IMR-90 (cell line): ENCODE data around the gene VWA8. TPM values are rescaled to one million over a fixed set of nuclear protein-coding genes. Genes with fewer than 3 reads are reported as not detected.

ENCODE experiments used
- ATAC-seq: fragments of 200-7000 bp; cut with Tn5 transposase; 2 replicates; pipeline ENCODE4 v1.9.1; 2020; ENCODE audit warnings: low read depth, mild to moderate bottlenecking, moderate library complexity
- BruUV-seq: library from RNA; stranded (reverse); fragments of 400-500 nt; replicated peaks from 2 replicates; lab custom pipeline; 2021; lab: Mats Ljungman, UMichigan
- CTCF ChIA-PET: fragments of 300-600 bp; formaldehyde crosslinking; extraction: SDS; loops from one replicate; lab custom pipeline; 2021; ENCODE audit warnings: antibody characterized with exemption; lab: Yijun Ruan, JAX
- POLR2A ChIA-PET: fragments of 300-600 bp; sonication (Branson Sonifier 250); formaldehyde crosslinking; loops from one replicate; lab custom pipeline; 2022; ENCODE audit warnings: antibody characterized with exemption; ENCODE audit not compliant: unreplicated experiment; lab: Charles Lee
- DNase-seq: peaks from one replicate; pipeline ENCODE4 v3.0.0; 2013
- H2AFZ ChIP-seq: replicated peaks from 2 replicates; pipeline ENCODE3; 2013; ENCODE audit warnings: low read length, mild to moderate bottlenecking; ENCODE audit not compliant: poor library complexity
- H2AK5ac ChIP-seq: 2 replicates; pipeline ENCODE4 v1.6.1; 2013; ENCODE audit warnings: low read depth, low read length, inconsistent platforms
- H2AK9ac ChIP-seq: replicated peaks from 2 replicates; pipeline ENCODE3; 2013; ENCODE audit warnings: mild to moderate bottlenecking, low read depth, low read length, moderate library complexity; ENCODE audit not compliant: poor library complexity
- H2BK120ac ChIP-seq: 2 replicates; pipeline ENCODE4 v1.6.1; 2013; ENCODE audit warnings: low read depth, low read length, inconsistent platforms
- H2BK15ac ChIP-seq: 3 replicates; pipeline ENCODE4 v1.6.1; 2013; ENCODE audit warnings: low read depth, low read length, inconsistent platforms
- H2BK20ac ChIP-seq: 2 replicates; pipeline ENCODE4 v1.6.1; 2013; ENCODE audit warnings: low read depth, mild to moderate bottlenecking, inconsistent platforms, low read length, moderate library complexity
- H2BK5ac ChIP-seq: 2 replicates; pipeline ENCODE4 v1.6.1; 2013; ENCODE audit warnings: mild to moderate bottlenecking, low read depth, low read length, inconsistent platforms; ENCODE audit not compliant: poor library complexity, severe bottlenecking
- H3K14ac ChIP-seq: replicated peaks from 2 replicates; pipeline ENCODE4 v1.6.1; 2013; ENCODE audit warnings: low read depth, low read length, inconsistent platforms
- H3K18ac ChIP-seq: 2 replicates; pipeline ENCODE4 v1.6.1; 2013; ENCODE audit warnings: low read depth, low read length, control low read depth
- H3K23ac ChIP-seq: 2 replicates; pipeline ENCODE4 v1.6.1; 2013; ENCODE audit warnings: low read depth, low read length, inconsistent platforms
- H3K27ac ChIP-seq: 2 replicates; pipeline ENCODE4 v1.5.1; 2013; ENCODE audit warnings: mild to moderate bottlenecking, control low read depth, low read length; ENCODE audit not compliant: insufficient read depth
- H3K27me3 ChIP-seq: 2 replicates; pipeline ENCODE4 v1.6.1; 2013; ENCODE audit warnings: low read length; ENCODE audit not compliant: control insufficient read depth, insufficient read depth
- H3K36me3 ChIP-seq: 2 replicates; pipeline ENCODE4 v1.6.1; 2013; ENCODE audit warnings: low read length, mixed read lengths; ENCODE audit not compliant: control insufficient read depth, insufficient read depth
- H3K4ac ChIP-seq: 2 replicates; pipeline ENCODE4 v1.6.1; 2013; ENCODE audit warnings: low read depth, low read length, inconsistent platforms
- H3K4me1 ChIP-seq: 2 replicates; pipeline ENCODE4 v1.6.1; 2013; ENCODE audit warnings: low read length, mixed read lengths; ENCODE audit not compliant: control insufficient read depth, insufficient read depth
- H3K4me2 ChIP-seq: 2 replicates; pipeline ENCODE4 v1.6.1; 2013; ENCODE audit warnings: low read depth, mild to moderate bottlenecking, control low read depth, low read length, moderate library complexity
- H3K4me3 ChIP-seq: 2 replicates; pipeline ENCODE4 v1.5.1; 2013; ENCODE audit warnings: low read depth, mild to moderate bottlenecking, control low read depth, low read length, moderate library complexity; ENCODE audit not compliant: insufficient read depth
- H3K56ac ChIP-seq: 2 replicates; pipeline ENCODE4 v1.6.1; 2013; ENCODE audit warnings: low read length, inconsistent platforms; ENCODE audit not compliant: insufficient read depth; ENCODE audit errors: extremely low read depth
- H3K79me1 ChIP-seq, 2 experiments: 2 replicates each; pipeline ENCODE4 v1.6.1; 2013; ENCODE audit warnings: low read length in 2 of 2, inconsistent platforms in 1 of 2, low read depth in 1 of 2
- H3K9ac ChIP-seq: 2 replicates; pipeline ENCODE4 v1.6.1; 2013; ENCODE audit warnings: low read depth, low read length, control low read depth
- H3K9me1 ChIP-seq: 2 replicates; pipeline ENCODE4 v1.6.1; 2013; ENCODE audit warnings: low read length, inconsistent platforms; ENCODE audit not compliant: insufficient read depth
- H3K9me3 ChIP-seq: 2 replicates; pipeline ENCODE4 v1.6.1; 2013; ENCODE audit warnings: low read length; ENCODE audit not compliant: control insufficient read depth, insufficient read depth
- H4K20me1 ChIP-seq: 2 replicates; pipeline ENCODE4 v1.6.1; 2013; ENCODE audit warnings: low read length, inconsistent platforms; ENCODE audit not compliant: insufficient read depth
- H4K5ac ChIP-seq: 2 replicates; pipeline ENCODE4 v1.6.1; 2013; ENCODE audit warnings: mild to moderate bottlenecking, low read depth, low read length, control low read depth
- H4K8ac ChIP-seq, 2 experiments: 2 replicates each; pipeline ENCODE4 v1.6.1; 2013; ENCODE audit warnings: low read depth in 2 of 2, low read length in 2 of 2, control low read depth in 1 of 2, inconsistent platforms in 1 of 2
- H4K91ac ChIP-seq: 2 replicates; pipeline ENCODE4 v1.6.1; 2013; ENCODE audit warnings: low read depth, low read length, inconsistent platforms; ENCODE audit not compliant: insufficient read depth
- BHLHE40 ChIP-seq: fragments of 150-350 bp; IDR thresholded peaks from 2 replicates; pipeline ENCODE4 v1.6.1; 2016; ENCODE audit warnings: mild to moderate bottlenecking, low read depth, low read length
- CEBPB ChIP-seq: IDR thresholded peaks from 2 replicates; pipeline ENCODE4 v1.6.1; 2012; ENCODE audit warnings: low read depth, low read length, improper control_type of control experiment
- CHD1 ChIP-seq: IDR thresholded peaks from 2 replicates; pipeline ENCODE4 v1.6.1; 2012; ENCODE audit warnings: low read depth, low read length, improper control_type of control experiment
- CTCF ChIP-seq: conservative IDR thresholded peaks from 2 replicates; pipeline ENCODE4 v1.5.1; 2012; ENCODE audit warnings: mild to moderate bottlenecking, low read depth, low read length, improper control_type of control experiment
- ELK1 ChIP-seq: fragments of 150-350 bp; IDR thresholded peaks from 2 replicates; pipeline ENCODE4 v1.6.1; 2016; ENCODE audit warnings: low read depth, mild to moderate bottlenecking, low read length, moderate library complexity, borderline replicate concordance
- FOS ChIP-seq: fragments of 150-350 bp; IDR thresholded peaks from 2 replicates; pipeline ENCODE4 v1.6.1; 2016; ENCODE audit warnings: low read depth, low read length
- MAFK ChIP-seq: IDR thresholded peaks from 2 replicates; pipeline ENCODE4 v1.6.1; 2012; ENCODE audit warnings: low read depth, low read length, improper control_type of control experiment
- MAZ ChIP-seq: IDR thresholded peaks from 2 replicates; pipeline ENCODE4 v1.6.1; 2012; ENCODE audit warnings: low read depth, mild to moderate bottlenecking, low read length, improper control_type of control experiment, moderate library complexity, borderline replicate concordance
- MXI1 ChIP-seq: IDR thresholded peaks from 2 replicates; pipeline ENCODE4 v1.6.1; 2012; ENCODE audit warnings: low read depth, mild to moderate bottlenecking, low read length, moderate library complexity, borderline replicate concordance
- NFE2L2 ChIP-seq: fragments of 150-350 bp; IDR thresholded peaks from 2 replicates; pipeline ENCODE4 v1.6.1; 2016; ENCODE audit warnings: low read depth, mild to moderate bottlenecking, low read length
- POLR2A ChIP-seq: IDR thresholded peaks from 2 replicates; pipeline ENCODE4 v1.6.1; 2012; ENCODE audit warnings: mild to moderate bottlenecking, low read depth, low read length
- RAD21 ChIP-seq: IDR thresholded peaks from 2 replicates; pipeline ENCODE4 v1.6.1; 2012; ENCODE audit warnings: low read length, improper control_type of control experiment
- RCOR1 ChIP-seq: IDR thresholded peaks from 2 replicates; pipeline ENCODE4 v1.6.1; 2012; ENCODE audit warnings: mild to moderate bottlenecking, low read length, improper control_type of control experiment; ENCODE audit not compliant: insufficient replicate concordance
- RFX5 ChIP-seq: IDR thresholded peaks from 2 replicates; pipeline ENCODE4 v1.8.0; 2012; ENCODE audit warnings: low read depth, mild to moderate bottlenecking, low read length, moderate library complexity
- SMC3 ChIP-seq: fragments of 150-350 bp; IDR thresholded peaks from 2 replicates; pipeline ENCODE4 v1.6.1; 2016; ENCODE audit warnings: low read depth, mild to moderate bottlenecking, antibody characterized with exemption, low read length, moderate library complexity
- USF2 ChIP-seq: fragments of 150-350 bp; IDR thresholded peaks from 2 replicates; pipeline ENCODE4 v1.6.1; 2017; ENCODE audit warnings: mild to moderate bottlenecking, antibody characterized with exemption, low read length, low read depth
- dilution Hi-C: fragments of 300-500 bp; cut with HindIII; formaldehyde crosslinking; loops from one replicate; pipeline ENCODE4 v1.14.3; 2018; ENCODE audit warnings: low sequenced_read_pairs; ENCODE audit not compliant: unreplicated experiment
- in situ Hi-C: fragments of 300-500 bp; cut with MboI; formaldehyde crosslinking; loops from 3 replicates; pipeline ENCODE4 v1.14.3; 2019; ENCODE audit warnings: low sequenced_read_pairs, inconsistent platforms, mixed read lengths
- intact Hi-C: fragments of 100-400 bp; cut with micrococcal nuclease; formaldehyde crosslinking; loops from 2 replicates; pipeline ENCODE4 v1.10.0; 2022
- polyA plus RNA-seq, 3 experiments: library from polyadenylated mRNA; depleted of rRNA; stranded (reverse); fragments of >200 nt; gene quantifications; 2 replicates each; pipeline ENCODE4 v1.2.3, GENCODE V29; 2012; ENCODE audit warnings: low replicate concordance in 1 of 3
- total RNA-seq: library from RNA; depleted of rRNA; stranded (reverse); fragments of >200 nt; gene quantifications from 2 replicates; pipeline ENCODE4 v1.2.3, GENCODE V29; 2012

VWA8 gene
- total and polyA plus RNA-seq, 2 of the 4 experiments (the other 2 are of a cell fraction), result 5.9 to 18.3 TPM

- no peak overlapping the region for H3K4me3 ChIP-seq
- no peak overlapping the region for H3K14ac ChIP-seq
- no peaks in the 10 kb centered on the region for H3K9me3 ChIP-seq
- H3K23ac ChIP-seq, result no peak overlapping the region
- in situ Hi-C loops (no loop called here), dilution Hi-C loops (no loop called here), intact Hi-C loops (no loop called here)
- no peak overlapping the region for H2AK5ac ChIP-seq
- DNase-seq (no peak), ATAC-seq (no peak)
- CTCF ChIA-PET, result no interaction called here
- H3K9ac ChIP-seq, result no peak overlapping the region
- no peak overlapping the region for H3K4ac ChIP-seq
- no peak overlapping the region for H3K4me2 ChIP-seq
- BruUV-seq, result no TSS peak
- no peak overlapping the region for H2BK20ac ChIP-seq
- H3K79me1 ChIP-seq, result no peaks in the 10 kb centered on the region
- H3K27me3 ChIP-seq, result no peaks in the 10 kb centered on the region
- POLR2A ChIA-PET, result no interaction called here
- H3K56ac ChIP-seq, result no peak overlapping the region
- H4K91ac ChIP-seq, result no peak overlapping the region
- H2BK15ac ChIP-seq, result no peak overlapping the region
- no peaks in the 10 kb centered on the region for H3K36me3 ChIP-seq
- no peaks in the 10 kb centered on the region for H4K20me1 ChIP-seq
- H3K4me1 ChIP-seq, result 0 out of 2 replicates have a peak, but pooled peaks cover 3% of the 10 kb centered on the region
- H4K8ac ChIP-seq, result no peak overlapping the region
- H2BK5ac ChIP-seq, result no peak overlapping the region
- TF ChIP-seq MAZ (no peak), POLR2A (no peak), MXI1 (no peak), NFE2L2 (no peak), RAD21 (no peak), FOS (no peak), USF2 (no peak), RFX5 (no peak), BHLHE40 (no peak), MAFK (no peak), RCOR1 (no peak), CHD1 (no peak), CEBPB (no peak), SMC3 (no peak), ELK1 (no peak), CTCF (no peak)
- H3K9me1 ChIP-seq, result no peaks in the 10 kb centered on the region
- H2AK9ac ChIP-seq, result no peak overlapping the region
- H2AFZ ChIP-seq, result no peak overlapping the region
- H3K18ac ChIP-seq, result no peak overlapping the region
- H4K5ac ChIP-seq, result no peak overlapping the region
- H2BK120ac ChIP-seq, result no peak overlapping the region
- H3K27ac ChIP-seq, result no peak overlapping the region
Measured at GRCh38 chr13:41970022-41970421, 9.1 kb upstream of the VWA8 start.
